HG03066 (cell line): ENCODE data around the gene DACH1.

Experiments
- ATAC-seq: cut with Tn5 transposase; IDR thresholded peaks from one replicate; pipeline ENCODE4 v1.9.1; 2021; ENCODE audit warnings: low read depth; ENCODE audit not compliant: unreplicated experiment

DACH1 gene

DNA sequence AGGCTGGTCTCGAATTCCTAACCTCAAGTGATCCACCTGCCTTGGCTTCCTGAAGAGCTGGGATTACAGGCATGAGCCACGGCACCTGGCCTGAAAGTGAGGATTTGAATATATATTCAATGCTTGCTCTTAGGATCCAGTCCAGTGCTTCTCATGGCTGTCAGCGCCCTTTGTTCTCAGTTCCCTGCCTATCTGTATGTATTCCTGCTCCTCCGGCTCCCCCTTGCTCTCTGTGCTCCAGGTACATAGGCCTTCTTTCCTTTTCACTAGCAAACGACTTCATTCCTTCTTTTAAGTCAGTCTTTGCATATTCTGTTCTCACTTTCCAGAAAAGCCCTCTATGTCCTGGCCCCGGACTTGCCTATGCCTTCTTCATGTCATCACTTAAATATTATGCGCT is 232.8 kb downstream of the DACH1 start:
- no peak for ATAC-seq

DNA sequence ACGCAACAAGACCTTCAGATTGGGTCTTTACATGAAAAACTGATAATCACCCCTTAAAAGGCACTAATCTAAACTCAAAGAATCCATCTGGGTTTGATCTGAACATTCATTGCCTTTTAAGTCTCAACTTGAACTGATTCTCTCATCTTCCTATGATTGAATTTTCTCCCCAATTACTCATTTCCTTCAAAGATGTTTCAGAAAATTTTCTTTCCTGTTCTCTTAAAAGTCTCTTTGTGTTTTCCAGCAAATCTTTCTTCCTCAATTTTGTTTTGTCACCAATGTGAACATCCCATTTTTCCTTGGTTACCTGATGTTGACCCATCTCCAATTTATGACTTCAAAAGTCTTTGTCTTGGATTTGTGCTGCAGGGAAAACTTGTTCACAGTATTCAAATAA is 234.3 kb downstream of the DACH1 start:
- ATAC-seq, result no peak

DNA sequence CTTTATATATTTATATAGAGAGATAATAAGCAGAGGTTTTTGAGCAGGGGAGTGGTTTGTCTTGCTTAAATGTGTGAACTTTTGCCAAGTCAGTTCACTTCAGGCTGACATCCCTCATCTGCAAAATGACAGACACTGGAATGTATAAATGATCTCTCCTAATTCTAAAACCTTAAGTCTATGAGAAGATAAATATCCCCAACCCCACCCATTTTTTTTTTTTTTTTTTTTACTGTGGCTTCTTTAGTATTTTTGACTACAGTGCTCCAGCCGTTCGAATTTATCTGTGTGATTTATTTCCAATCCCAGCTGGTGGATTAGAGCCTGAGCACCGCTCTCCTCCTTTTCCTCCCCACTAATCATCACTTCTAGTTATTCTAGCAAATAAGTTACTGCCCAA is 234.8 kb downstream of the DACH1 start:
- no peak for ATAC-seq

DNA sequence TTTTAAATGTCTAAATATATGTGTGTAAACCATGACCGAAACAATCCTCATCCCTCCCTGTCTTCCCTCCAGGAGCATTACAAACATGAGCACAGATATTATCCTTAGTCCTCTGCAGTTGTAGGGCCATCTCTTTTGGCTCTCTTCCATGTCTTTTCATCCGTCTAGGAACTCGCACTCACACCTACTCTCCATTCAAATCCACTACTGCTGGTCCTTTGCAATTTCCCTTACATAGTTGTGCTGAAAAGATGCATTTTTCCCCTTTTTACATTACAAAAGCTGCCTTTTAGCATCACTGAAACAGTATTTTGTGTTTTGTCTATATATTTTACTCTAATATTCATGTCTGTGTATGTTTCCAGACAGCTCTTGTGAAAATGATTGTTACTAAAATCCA is 237.8 kb downstream of the DACH1 start:
- ATAC-seq, result no peak

DNA sequence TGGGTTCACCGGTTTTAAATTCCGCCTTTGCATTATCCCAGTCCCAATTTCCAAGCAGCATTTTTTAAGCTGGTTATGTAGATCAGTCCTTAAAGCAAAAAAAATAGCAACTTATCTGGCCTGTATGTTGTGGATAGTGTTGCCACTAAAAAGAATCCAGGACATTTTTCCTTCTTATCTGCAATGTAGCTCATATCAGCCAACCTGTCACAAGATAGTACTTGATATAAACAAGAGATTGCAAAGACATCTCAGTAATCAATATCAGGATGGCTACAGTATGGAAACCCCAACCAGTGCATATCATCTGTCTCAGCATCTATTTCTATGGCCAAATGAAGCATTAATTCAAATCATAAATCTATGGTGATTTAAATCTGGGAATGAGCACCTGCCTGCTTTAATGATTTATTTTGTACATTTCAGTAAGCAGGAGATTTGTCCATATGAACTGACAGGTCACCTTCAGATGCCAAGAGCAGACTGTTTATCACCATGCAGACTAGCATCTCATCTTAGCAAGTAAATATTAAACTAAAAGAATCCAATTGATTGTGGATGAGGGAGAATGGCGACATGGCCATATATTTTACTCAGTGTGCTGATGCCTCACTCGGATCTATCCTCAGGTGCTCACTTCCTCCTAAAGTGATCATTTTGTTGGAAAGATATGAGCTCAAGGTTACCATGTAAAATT is 240.4 kb downstream of the DACH1 start:
- no peak for ATAC-seq

DNA sequence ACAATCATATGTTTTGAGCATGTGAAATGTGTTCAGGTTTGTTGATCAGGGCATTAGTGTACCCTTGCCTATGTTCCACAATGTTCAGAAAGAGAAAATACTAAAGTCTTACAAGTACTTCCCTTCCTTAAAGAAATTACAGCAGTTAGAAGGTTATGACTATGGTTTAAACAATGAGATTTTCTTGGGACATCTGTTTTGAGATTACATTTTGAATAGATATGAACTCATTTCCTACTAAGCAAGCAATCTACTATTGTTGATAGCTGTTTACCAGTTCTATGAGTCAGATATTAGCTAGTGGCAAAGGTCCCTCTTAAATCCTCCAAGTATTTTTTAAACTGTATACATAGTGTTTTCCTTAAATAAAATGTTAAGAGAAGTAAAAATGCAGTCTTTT is 241.3 kb downstream of the DACH1 start:
- ATAC-seq, result no peak

DNA sequence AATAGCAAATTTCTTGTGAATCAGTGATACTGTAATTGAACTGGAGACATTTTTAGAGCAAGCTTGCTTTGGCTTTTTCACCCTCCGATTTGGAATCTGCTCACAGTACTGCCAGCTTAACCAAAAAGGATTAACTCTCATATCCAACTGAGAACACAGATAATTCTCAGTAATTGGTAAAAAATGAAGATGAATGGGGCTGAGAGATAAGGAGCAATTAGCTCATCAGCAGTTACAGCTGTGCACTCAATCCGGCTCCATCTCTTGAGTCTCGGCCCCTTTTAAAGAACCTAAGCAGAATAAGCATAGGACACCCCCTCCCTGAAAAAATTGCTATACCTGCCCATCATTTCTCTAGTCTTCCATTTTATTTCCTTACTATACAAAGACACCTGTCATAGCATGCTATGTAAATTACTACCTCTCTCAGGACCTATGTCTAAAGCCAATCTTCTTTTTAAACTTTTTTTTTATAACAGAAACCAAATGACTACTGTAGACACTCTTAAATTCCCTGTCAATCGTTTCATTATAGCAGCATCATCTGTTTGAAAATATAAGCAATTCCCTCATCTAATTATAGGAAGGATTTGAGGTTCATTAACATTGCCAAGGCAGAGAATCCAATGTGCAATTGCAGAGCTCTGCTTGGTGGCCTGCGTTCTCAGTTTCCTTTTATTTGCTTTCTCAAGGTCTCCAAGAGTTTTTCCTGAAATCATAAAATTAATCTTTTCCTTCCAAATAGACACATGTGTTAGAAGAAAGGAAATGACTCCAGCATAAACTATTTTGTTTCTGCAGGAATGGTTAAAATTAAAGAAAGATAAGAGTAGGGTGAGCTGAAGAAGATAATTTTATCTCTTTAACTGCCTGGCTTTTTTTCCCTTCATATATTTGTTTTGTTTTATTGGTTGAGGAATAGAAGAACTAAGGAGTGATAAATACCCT is 242.1 kb downstream of the DACH1 start:
- no peak for ATAC-seq

DNA sequence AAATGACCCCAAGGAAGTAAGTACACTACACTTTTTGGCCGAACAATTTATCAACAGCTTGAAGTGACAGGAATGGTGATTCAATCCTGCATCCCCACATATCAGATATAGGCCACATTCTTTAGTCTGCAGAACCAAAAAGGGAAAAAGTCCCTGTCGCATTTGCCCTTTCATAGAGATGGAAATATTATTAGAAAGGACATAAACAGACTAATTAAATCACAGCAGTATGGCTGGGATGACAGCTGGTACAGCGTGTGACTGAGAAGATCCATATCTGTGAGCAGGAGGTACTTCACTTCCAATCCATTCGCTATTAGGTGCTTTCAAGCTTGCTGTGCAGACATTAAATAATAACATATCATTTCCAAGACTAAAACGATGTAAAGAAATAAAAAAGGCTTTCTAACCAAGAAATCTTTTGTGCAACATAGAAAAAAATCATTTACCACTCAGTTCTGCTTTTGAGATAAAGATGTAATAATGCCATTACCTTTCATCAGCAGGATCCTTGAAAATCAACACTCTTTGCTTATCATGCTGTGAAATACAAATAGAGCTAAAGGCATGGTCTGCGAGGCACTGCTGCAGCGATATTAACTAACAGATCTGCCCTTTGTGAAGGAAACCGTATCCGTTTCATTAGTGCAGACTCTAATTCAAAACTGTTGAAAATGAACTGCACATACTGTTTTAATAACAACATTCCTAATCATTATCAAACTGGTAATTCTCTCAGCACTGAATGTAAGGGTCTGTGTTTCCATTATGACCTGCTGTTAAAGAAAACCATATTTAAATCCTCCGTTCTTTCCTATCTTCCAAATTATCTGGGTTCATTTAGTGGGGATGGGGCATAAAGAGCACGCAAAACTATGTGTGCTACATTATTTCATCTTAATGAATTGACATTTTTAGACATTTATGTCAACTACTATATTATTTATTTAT is 245.6 kb downstream of the DACH1 start:
- no peak for ATAC-seq

DNA sequence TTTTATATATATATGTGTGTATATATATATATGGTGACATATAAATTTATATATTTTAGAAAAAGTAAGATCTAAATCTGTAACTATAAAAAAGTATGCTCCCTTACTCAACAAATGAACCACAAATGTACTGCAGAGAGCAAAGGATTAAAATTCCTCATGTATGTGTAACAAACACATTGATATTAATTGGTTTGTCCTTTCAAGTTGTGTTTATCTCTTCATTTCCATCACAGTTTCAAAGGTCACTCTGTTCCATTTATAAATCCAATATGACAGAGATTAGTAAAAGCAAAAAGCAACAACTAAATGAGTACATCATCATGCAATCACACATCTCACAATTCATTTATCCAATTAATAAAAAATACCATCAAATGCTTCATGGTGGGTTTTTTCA is 247.9 kb downstream of the DACH1 start:
- no peak for ATAC-seq

DNA sequence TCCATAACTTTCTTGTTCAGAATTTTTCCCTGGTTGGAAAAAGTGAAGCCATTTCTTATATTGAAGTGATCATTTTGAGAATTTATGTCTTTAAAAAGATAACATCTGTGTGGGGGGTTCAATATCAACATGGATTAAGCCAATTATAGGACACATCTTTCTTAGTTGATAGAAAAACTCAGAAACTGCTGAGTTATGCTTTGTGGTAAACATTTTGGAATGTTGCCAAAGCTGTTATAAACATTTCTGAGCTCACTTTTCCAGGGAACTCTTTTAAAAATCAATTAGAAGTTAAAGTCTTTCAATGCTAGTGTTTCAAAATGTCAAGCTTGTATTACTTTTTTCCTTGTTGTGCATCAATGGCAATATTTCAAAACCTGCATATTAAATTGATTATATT is 248.8 kb downstream of the DACH1 start:
- ATAC-seq, result no peak

DNA sequence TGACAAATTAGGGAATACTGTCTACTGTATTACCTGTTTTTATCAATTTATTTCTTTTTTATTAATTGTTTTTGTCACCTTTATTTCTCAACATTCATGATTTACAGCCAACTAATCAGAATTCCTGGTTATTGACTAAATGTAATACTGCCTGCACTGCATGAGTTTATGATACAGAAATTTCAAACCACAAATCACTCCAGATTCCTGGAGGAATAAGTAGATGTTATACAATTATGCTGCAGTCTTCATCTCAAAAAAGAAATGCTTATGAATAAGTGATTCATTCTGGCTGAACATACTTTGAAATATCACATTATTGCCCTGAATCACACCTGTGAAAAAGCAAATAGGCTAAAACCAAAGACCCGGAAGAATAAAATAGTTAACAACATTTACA is 249.7 kb downstream of the DACH1 start:
- no peak for ATAC-seq

DNA sequence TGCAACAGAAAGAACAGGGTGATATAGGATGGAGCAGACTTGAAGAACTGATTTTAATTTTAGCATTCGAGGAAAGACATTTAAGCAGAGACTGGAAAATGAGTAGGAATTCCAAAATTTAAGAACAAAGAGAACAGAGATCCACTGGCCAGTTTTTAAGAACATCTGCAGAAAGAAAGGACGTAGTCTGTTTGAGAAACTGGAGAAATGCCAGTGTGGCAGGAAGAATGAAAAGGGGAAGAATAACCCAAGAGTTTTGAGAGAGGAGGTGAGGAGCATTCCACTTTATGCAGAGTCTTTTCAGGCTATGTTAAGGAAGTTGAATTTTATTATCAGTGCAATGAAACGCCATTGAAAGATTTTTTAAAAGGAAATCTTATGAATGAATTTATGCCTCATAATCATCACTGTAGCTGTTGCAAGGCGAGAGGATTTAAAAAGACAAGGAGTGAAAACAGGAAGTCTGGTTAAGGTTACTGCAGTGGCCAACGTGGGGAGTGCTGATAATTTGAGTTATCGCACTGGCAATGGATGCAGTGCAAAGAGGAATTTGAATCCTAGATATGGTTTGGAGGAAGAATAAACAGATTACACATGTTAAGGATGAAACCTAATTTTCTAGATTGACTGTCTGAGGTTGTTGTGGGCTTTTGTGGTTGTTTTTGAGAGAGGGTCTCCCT is 253.8 kb downstream of the DACH1 start:
- ATAC-seq, result no peak

DNA sequence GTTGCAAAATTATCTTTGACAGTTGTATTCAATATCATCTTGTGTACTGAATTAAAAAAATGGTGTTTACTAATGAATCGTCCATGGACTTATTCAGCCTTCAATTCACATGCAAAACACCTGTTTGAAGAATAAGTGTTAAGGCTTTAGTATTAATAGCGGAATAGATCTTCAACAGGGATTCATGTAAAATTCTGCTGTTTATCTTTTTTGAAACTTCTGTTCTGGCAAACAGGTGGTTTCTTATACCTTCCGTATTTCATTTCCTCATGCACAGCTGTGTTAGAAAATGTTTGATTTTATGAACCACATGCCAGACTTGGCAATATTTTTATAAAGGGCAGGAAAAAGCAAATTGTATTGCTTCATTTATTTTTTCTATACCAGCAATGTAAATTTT is 255.7 kb downstream of the DACH1 start:
- no peak for ATAC-seq

DNA sequence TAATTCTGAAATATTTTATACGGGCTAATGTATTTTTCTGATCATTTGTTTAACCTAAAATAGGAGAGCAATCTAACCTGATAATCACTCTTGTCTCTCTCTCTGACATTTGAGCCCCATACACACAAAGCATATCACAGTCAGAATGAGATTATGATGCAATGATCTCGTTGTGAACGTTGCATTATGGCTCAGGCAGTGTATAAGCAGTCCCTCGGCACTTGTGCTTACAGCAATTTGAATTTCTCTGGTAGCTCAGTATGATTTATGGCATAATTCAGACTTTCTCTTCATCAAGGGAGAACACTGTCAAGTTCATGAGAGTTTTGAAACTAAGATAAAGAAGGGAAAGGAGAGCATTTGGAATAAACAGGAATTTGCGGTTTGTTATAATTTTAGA is 256.1 kb downstream of the DACH1 start:
- ATAC-seq, result no peak

DNA sequence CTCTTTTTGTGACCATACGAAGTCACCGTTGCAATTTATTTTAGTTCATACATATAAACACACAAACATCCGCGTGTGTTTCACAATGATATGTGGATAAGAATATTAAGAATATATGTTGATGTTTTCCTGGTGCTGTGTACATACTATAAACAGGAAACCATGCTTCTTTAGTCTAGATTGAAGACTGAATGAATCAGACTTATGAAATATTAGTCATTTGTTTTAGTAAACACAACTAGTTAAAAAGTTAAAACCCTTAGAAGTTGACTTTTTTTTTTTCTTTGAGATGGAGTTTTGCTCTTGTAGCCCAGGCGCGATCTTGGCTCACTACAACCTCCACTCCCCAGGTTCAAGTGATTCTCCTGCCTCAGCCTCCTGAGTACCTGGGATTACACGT is 257.7 kb downstream of the DACH1 start:
- no peak for ATAC-seq

DNA sequence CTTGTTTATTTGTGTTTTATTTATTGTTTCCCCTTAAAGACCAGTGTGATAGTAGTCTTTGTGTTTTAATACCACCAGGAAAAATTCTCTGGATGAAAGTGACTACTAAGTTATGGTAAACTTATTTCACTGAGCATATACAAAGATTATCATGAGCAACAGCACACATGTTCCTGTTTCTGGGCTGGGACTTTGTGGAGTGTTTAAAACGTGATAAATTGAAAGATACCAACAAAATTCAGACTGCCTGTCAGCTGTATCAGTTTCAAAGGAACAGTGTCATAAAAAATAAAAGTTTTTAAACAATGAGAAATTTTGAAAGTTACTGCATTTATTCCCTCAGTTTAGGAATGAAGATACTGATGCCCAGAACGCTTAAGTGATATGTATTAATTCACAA is 259.4 kb downstream of the DACH1 start:
- ATAC-seq, result no peak

DNA sequence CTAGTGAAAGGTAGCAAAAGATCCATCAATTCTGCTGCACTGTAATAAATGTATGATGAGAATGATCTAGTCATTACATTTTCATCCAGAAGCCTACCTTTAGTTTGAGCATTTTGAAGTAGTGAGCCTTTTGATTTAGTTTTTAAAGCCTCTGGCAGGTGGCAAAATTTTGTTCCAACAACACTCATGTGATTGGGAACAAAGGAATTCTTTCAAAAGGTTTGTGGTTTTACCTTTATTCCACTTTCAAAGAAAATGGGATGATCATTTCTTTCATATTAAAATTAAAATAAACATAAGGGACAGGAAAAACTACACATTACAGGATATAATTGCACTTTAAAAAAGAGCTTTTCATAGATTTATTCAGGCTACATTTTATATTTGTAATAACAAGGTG is 260.2 kb downstream of the DACH1 start:
- ATAC-seq, result no peak

DNA sequence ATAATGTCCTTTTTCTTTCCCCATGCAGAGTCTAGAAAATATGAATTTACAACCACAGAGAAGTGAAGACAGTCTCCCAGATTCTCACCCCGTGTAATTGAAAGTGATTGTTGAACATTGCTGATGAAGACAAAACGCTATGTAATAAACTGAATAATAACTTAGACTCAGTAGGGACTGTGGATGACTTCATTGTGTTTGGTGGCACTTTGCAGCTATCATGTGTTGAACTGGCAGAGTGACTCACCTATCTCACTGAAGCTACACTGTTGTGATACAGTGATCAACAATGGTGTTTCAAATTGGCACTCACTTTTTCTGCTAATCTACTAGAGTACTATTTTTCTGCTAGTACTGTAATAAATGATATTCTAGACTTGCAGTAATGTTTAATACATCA is 261.3 kb downstream of the DACH1 start:
- ATAC-seq, result no peak

DNA sequence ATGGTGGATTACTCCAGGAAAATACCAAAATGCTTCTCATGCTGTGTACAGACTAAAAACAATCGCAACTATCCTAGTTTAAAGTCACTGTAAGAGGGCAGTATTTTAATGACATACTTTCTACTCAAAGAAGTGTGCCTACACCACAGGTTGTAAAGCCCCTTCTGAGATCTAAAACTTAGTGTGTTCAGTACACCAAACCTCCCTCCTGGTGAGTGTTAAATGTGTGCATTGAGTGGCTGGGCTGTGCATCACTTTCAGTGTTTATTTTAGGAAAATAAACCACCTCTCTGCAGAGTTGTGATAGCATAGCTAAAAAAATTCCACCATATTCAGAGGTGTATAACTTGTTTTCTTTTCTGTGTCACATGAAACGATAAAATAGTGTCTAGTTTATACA is 263.7 kb downstream of the DACH1 start:
- no peak for ATAC-seq

DNA sequence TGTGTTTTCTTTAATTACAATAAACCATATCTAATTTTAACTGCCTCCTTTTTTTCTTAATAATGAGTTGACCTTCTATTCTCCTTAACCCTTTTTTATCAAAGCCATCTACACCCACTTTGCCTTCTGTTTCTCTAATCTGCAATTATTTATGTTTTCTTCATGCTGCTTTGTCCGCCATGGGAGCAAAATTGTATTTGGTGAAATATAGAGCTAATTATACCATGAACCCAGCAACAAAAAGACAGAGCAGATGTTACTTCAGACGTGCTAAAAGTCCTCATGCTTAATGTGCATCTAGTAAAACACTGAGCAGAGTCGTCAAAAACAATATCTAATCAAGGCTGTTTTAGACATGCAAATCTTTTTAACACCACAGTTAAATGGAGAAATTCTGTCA is 264.7 kb downstream of the DACH1 start:
- ATAC-seq, result no peak
